Occipital lobe (tissue), 2 donors: Measurements from ENCODE around the gene AFG1L. TPM values are rescaled to one million over a fixed set of nuclear protein-coding genes. Genes with fewer than 3 reads are reported as not detected.
"Not testable (repeated sequence)": the region's sequence is repeated elsewhere in the genome, so short reads cannot be mapped to it uniquely, and the experiment has no call there.

Source experiments
- DNase-seq: peaks from one replicate; lab custom pipeline; 2025; lab: John Stamatoyannopoulos, UW
- total RNA-seq: library from RNA; depleted of rRNA; stranded (reverse); fragments of >200 nt; gene quantifications from one replicate; pipeline ENCODE4 v1.2.3, GENCODE V29; 2014

The AFG1L gene
- total RNA-seq, 1 donor from 2014 or later = 12.3 TPM

- no peak for DNase-seq
These were observed 6.1 kb upstream of the AFG1L start for GRCh38 chr6:108288742-108289141.

- DNase-seq = no peak
These were observed 3.8 kb upstream of the AFG1L start for GRCh38 chr6:108291091-108291490.

- not testable (repeated sequence) for DNase-seq
These were observed 2.3 kb upstream of the AFG1L start for GRCh38 chr6:108292561-108292960.

GRCh38 chr6:108293527-108294296 is 1.1 kb upstream of the AFG1L start:
- no peak for DNase-seq

- DNase-seq = no peak
These were observed 542 bp upstream of the AFG1L start for GRCh38 chr6:108294297-108294726.

GRCh38 chr6:108295676-108296075 is 822 bp downstream of the AFG1L start:
- no peak for DNase-seq

- no peak for DNase-seq
These were observed 7.5 kb downstream of the AFG1L start for GRCh38 chr6:108302386-108302785.

- no peak for DNase-seq
These were observed 9.8 kb downstream of the AFG1L start for GRCh38 chr6:108304646-108305045.

GRCh38 chr6:108308641-108309040 is 13.8 kb downstream of the AFG1L start:
- DNase-seq = not testable (repeated sequence)

GRCh38 chr6:108309844-108310243 is 15.0 kb downstream of the AFG1L start:
- no peak for DNase-seq

GRCh38 chr6:108312605-108313004 is 17.8 kb downstream of the AFG1L start:
- DNase-seq = no peak

- DNase-seq = no peak
These were observed 26.4 kb downstream of the AFG1L start for GRCh38 chr6:108321253-108321747.

GRCh38 chr6:108322728-108323127 is 27.9 kb downstream of the AFG1L start:
- no peak for DNase-seq

GRCh38 chr6:108323710-108324466 is 29.0 kb downstream of the AFG1L start:
- no peak for DNase-seq

- DNase-seq = not testable (repeated sequence)
These were observed 35.4 kb downstream of the AFG1L start for GRCh38 chr6:108330221-108330785.

- no peak for DNase-seq
These were observed 36.0 kb downstream of the AFG1L start for GRCh38 chr6:108330806-108331205.

- DNase-seq = no peak
These were observed 37.1 kb downstream of the AFG1L start for GRCh38 chr6:108331982-108332381.

GRCh38 chr6:108336971-108337370 is 42.1 kb downstream of the AFG1L start:
- DNase-seq = no peak

GRCh38 chr6:108337721-108338120 is 42.9 kb downstream of the AFG1L start:
- no peak for DNase-seq

- DNase-seq = no peak
These were observed 46.5 kb downstream of the AFG1L start for GRCh38 chr6:108341372-108341771.

- no peak for DNase-seq
These were observed 49.0 kb downstream of the AFG1L start for GRCh38 chr6:108343894-108344293.

- DNase-seq = no peak
These were observed 53.9 kb downstream of the AFG1L start for GRCh38 chr6:108348655-108349349.
